DOHH2 (cell line): ENCODE results near the gene SYNE1.

Experiments used
- CTCF ChIP-seq: fragments of 200-600 bp; sonication (generic); IDR thresholded peaks from one replicate; pipeline ENCODE4 v1.5.1; 2014; ENCODE audit warnings: antibody characterized with exemption, mild to moderate bottlenecking, low read depth, low read length; ENCODE audit not compliant: poor library complexity, severe bottlenecking
- EZH2phosphoT487 ChIP-seq: fragments of 200-600 bp; sonication (generic); IDR thresholded peaks from 2 replicates; pipeline ENCODE4 v1.6.1; 2017; ENCODE audit warnings: borderline replicate concordance, mild to moderate bottlenecking, antibody characterized with exemption, low read length, moderate library complexity, mixed read lengths

DNA sequence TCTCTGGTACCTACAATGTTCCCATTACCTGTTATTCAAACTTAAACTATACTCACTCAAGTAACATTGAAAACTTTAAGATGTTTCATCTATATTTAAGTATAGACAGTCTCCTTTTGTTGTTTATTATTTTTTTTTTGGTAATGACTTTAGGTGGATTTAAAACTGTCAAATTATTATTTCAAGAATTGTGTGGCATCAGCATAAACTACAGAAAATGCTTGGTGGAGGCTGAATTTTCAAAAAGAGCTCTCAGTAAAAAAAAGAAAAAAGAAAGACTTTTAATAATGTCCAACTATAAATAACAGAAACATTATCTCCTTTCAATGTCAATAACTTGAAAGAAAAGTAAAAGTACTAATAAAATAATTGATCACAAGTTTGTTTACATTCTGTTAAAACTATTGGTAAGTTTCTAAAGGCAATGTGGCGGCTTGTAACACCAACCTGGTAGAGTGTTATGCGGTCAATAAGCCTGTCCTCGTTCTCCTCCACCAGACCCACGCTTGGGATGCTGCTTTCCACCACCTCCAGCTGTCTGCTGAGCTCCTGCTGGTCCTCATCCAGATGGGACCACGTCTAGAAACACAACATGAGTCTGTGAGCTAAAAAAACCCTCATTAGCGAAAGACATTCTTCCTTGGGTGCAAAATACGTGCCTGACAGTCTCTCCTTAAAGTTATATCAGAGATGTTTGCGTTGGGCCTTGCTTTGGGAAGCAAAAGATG lies 400.6 kb downstream of the SYNE1 start:
- no peak for TF ChIP-seq CTCF
- no peak for TF ChIP-seq EZH2phosphoT487
